Adrenal gland (tissue), 12 donors: Measurements from ENCODE around the gene STAT3. TPM values are rescaled to one million over a fixed set of nuclear protein-coding genes. Genes with fewer than 3 reads are reported as not detected.

Source experiments
- DNase-seq, 7 donors: peaks; one replicate each; pipeline ENCODE4 v3.0.0-alpha.2; 2019 to 2020
- H3K27ac ChIP-seq, 5 donors: fragments of 200-600 bp; sonication (generic) in 4 of 5; 1 replicate in 3 of 5; 2 replicates in 2 of 5; pipeline versions ENCODE4 v1.5.1 to v1.8.0; 2016 to 2020; ENCODE audit warnings: mild to moderate bottlenecking in 1 of 5
- H3K27me3 ChIP-seq: fragments of 200-600 bp; 2 replicates; pipeline ENCODE4 v1.8.0; 2021
- H3K36me3 ChIP-seq, 2 donors: fragments of 200-600 bp; replicated peaks in 1 of 2; 1 replicate in 1 of 2; 2 replicates in 1 of 2; pipeline versions ENCODE4 v1.5.1 to v1.8.0; 2018 to 2022
- H3K4me1 ChIP-seq, 2 donors: fragments of 200-600 bp; replicated peaks in 1 of 2; 1 replicate in 1 of 2; 2 replicates in 1 of 2; pipeline versions ENCODE4 v1.5.1 to v1.8.0; 2018 to 2021
- H3K4me3 ChIP-seq, 4 donors: fragments of 200-600 bp; sonication (generic) in 3 of 4; one replicate each; pipeline ENCODE4 v1.5.1; 2016 to 2018
- H3K9me3 ChIP-seq, 3 donors: fragments of 200-600 bp; sonication (generic) in 1 of 3; replicated peaks in 1 of 3; 1 replicate in 2 of 3; 2 replicates in 1 of 3; pipeline versions ENCODE4 v1.5.1 to v1.8.0; 2016 to 2021
- POLR2A ChIP-seq, 2 donors: fragments of 450-650 bp; IDR thresholded peaks; one replicate each; pipeline ENCODE4 v1.6.1; 2017; ENCODE audit warnings: antibody characterized with exemption in 2 of 2, mild to moderate bottlenecking in 2 of 2, moderate library complexity in 1 of 2
- WGBS, 4 donors: extraction: QIAGEN DNeasy Blood & Tissue Kit in 2 of 4; methylation state at CpG; one replicate each; pipeline versions ENCODE4 v1.1.5 to v1.1.7; 2013 to 2017; 5-methylcytosine and 5-hydroxymethylcytosine counted together
- intact Hi-C, 2 donors: fragments of 100-400 bp; cut with DNase I; formaldehyde crosslinking; loops; one replicate each; pipeline versions ENCODE4 v1.14.1 to v1.15.0; 2022 to 2023
- polyA plus RNA-seq, 3 donors: library from polyadenylated mRNA; stranded (reverse); fragments of 200-250 nt in 2 of 3; fragments of 350-450 nt in 1 of 3; fragmentation: Illumina TruSeq in 1 of 3; extraction: RNeasy Lipid Tissue Mini Kit (QIAGEN cat#74804) in 1 of 3; gene quantifications; one replicate each; pipeline ENCODE4 v1.2.3, GENCODE V29; 2013 to 2014
- total RNA-seq, 9 donors: library from RNA; depleted of rRNA in 4 of 9; stranded (reverse); fragments of >200 nt in 4 of 9; fragments of 120-200 nt in 1 of 9; fragmentation: NEBNext Ultra II Directional in 1 of 9; extraction: Animal tissue kit (Norgen Biotek cat#: 25700) in 1 of 9; gene quantifications; one replicate each; pipeline versions ENCODE4 v1.1.0 to v1.2.4, GENCODE V29; 2013 to 2023
- TF ChIP-seq, protein P1 (sequence below), 6 experiments: fragments of 450-650 bp in 4 of 6; fragments of 200-600 bp in 2 of 6; sonication (generic) in 1 of 6; IDR thresholded peaks; 1 replicate in 5 of 6; 2 replicates in 1 of 6; pipeline versions ENCODE4 v1.5.1 to v1.8.0; 2016 to 2021; ENCODE audit warnings: antibody characterized with exemption in 6 of 6, mild to moderate bottlenecking in 2 of 6, moderate library complexity in 1 of 6
- donor health status: healthy with polysubstance abuse.
- donor health status: Bipolar disorder and iron deficiency.
- donor health status: DM: yes; HTN: yes; CAD: no.
- donor health status: DM: no; HTN: no; CAD: no.
- donor health status: DM: no; HTN: no; CAD: no.
- donor health status: DM: yes; HTN: yes; CAD: no.

The STAT3 gene
- total and polyA plus RNA-seq, 12 donors: 31.0 to 282 (median 160) TPM

DNA sequence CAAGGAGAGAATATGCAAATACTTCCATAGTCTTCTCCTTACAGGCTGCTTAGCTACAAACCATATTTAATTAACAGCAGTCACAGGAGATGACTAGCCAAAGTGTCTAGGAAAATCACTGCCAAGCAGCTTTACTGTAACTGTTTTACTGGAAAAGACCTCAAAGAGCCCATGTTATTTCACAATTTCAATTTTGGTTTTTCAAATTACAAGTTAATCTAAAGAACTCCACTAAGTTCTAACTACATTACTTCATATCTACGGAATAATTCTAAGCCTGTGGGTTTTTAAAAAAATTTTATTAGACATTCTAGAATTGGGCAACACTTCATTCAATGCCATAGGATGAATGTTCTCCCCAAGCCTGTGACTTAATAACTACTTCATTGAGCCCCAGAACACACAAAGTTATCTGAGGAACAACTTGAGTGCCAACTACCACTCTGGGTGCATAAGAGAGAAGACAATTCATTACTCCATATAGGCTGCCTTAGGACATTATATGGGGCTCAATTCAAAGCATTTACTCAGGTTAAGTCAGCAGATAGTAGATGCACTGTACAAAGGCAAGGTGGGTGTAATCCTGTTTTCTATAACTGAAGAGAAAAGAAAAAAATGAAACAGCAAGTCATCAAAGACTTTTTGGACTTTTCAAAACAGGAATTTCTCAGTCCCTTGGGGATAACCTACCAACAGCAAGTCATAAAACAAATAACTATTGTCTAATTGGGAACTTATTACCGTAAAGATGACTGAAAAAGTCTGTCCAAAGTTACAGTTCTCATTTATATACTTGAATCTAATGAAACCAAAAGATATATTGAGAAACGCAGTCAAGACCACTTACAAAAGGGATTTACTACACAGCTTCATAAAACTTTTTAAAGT lies 33.0 kb downstream of the STAT3 start:
- WGBS, 4 donors: 71 to 83% (median 78%) methylated on average over 3 of the region's 3 CpGs
- H3K4me3 ChIP-seq: no peak overlapping the region
- no peaks in the 10 kb centered on the region for H3K27me3 ChIP-seq
- DNase-seq: no peak
- H3K4me1 ChIP-seq: peaks cover 9 to 44% of the 10 kb centered on the region in 2 donors
- H3K36me3 ChIP-seq: no peaks in the 10 kb centered on the region
- TF ChIP-seq POLR2A (IDR thresholded peaks at IDR 0.05): no peak
- TF ChIP-seq, protein P1, sequence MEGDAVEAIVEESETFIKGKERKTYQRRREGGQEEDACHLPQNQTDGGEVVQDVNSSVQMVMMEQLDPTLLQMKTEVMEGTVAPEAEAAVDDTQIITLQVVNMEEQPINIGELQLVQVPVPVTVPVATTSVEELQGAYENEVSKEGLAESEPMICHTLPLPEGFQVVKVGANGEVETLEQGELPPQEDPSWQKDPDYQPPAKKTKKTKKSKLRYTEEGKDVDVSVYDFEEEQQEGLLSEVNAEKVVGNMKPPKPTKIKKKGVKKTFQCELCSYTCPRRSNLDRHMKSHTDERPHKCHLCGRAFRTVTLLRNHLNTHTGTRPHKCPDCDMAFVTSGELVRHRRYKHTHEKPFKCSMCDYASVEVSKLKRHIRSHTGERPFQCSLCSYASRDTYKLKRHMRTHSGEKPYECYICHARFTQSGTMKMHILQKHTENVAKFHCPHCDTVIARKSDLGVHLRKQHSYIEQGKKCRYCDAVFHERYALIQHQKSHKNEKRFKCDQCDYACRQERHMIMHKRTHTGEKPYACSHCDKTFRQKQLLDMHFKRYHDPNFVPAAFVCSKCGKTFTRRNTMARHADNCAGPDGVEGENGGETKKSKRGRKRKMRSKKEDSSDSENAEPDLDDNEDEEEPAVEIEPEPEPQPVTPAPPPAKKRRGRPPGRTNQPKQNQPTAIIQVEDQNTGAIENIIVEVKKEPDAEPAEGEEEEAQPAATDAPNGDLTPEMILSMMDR (IDR thresholded peaks at IDR 0.05): no peak
- no peaks in the 10 kb centered on the region for H3K9me3 ChIP-seq
- intact Hi-C loops: no loop called here
- H3K27ac ChIP-seq: peak overlapping the region in 2 of 5 donors; percentile 4 to 23

DNA sequence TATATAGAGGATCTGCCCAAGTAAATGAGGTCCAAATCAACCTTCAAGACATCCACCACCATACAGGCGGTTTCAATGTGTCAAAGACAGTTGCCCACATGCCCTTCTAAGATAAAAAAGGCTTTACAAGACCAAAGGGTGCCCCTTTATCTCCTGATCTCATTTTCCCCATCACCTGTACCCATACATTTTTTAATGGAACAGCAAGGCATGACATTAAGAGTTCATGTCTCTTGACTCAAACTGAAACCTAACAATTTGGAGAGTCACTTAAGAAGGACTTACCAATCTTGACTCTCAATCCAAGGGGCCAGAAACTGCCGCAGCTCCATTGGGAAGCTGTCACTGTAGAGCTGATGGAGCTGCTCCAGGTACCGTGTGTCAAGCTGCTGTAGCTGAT lies 40.1 kb downstream of the STAT3 start:
- 90 to 97% (median 95%) methylated on average over 3 of the region's 3 CpGs for WGBS, 4 donors
- H3K4me1 ChIP-seq: peaks cover 18 to 42% of the 10 kb centered on the region in 2 donors
- no peaks in the 10 kb centered on the region for H3K27me3 ChIP-seq
- no peaks in the 10 kb centered on the region for H3K9me3 ChIP-seq
- DNase-seq: peak in 1 of 7 donors; percentile 36
- TF ChIP-seq, protein P1 (IDR thresholded peaks at IDR 0.05): no peak
- H3K36me3 ChIP-seq: peaks cover 0 to 35% of the 10 kb centered on the region in 2 donors
- peak overlapping the region in 4 of 5 donors; percentile 9 to 87 (median 82) for H3K27ac ChIP-seq
- intact Hi-C loops: no loop called here
- no peak overlapping the region for H3K4me3 ChIP-seq

DNA sequence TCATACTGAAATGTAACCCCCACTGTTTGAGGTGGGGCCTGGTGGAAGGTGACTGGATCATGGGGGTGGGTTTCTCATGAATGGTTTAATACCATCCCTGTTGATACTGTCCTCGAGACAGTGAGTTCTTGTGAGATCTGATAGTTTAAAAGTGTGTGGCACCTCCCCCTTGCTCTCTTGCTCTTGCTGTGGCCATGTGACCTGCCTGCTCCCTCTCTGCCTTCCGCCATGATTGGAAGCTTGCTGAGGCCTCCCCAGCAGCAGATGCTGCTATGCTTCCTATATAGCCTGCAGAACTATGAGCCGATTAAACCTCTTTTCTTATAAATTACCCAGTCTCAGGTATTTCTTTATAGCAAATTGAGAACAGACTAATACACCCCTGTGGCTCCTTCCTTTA lies 40.6 kb downstream of the STAT3 start:
- peak overlapping the region in 4 of 5 donors; percentile 9 to 87 (median 82) for H3K27ac ChIP-seq
- WGBS, 4 donors: 70 to 77% (median 75%) methylated on average over 3 of the region's 3 CpGs
- H3K4me3 ChIP-seq: no peak overlapping the region
- peaks cover 18 to 47% of the 10 kb centered on the region in 2 donors for H3K4me1 ChIP-seq
- no peaks in the 10 kb centered on the region for H3K9me3 ChIP-seq
- intact Hi-C loops: no loop called here
- H3K27me3 ChIP-seq: no peaks in the 10 kb centered on the region
- TF ChIP-seq POLR2A (IDR thresholded peaks at IDR 0.05): no peak
- TF ChIP-seq, protein P1 (IDR thresholded peaks at IDR 0.05): no peak
- peaks cover 0 to 40% of the 10 kb centered on the region in 2 donors for H3K36me3 ChIP-seq
- DNase-seq: peak in 1 of 7 donors; percentile 49

DNA sequence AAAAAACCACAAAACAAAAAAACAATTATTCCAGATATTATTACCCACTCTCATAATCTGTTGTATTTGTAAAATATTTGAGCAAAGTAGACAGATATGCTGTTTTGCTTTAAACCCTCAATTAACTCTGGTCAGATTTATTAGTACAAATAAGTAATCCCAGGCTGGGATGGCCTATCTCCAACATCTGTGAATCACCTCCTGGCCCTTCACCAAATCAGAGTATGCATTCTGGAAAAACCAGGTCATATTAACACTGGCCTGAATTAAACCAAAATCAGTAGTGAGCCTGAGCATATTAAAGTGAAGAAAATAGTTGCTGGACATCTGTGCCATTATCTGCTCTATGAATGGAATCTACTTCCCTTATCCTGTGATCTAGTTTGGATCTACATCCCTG lies 41.0 kb downstream of the STAT3 start:
- H3K4me3 ChIP-seq: no peak overlapping the region
- no peaks in the 10 kb centered on the region for H3K27me3 ChIP-seq
- H3K36me3 ChIP-seq: peaks cover 0 to 44% of the 10 kb centered on the region in 2 donors
- H3K27ac ChIP-seq: peak overlapping the region in 4 of 5 donors; percentile 9 to 87 (median 82)
- TF ChIP-seq POLR2A (IDR thresholded peaks at IDR 0.05): no peak
- TF ChIP-seq, protein P1 (IDR thresholded peaks at IDR 0.05): no peak
- DNase-seq: peak; percentile 68 to 92 (median 83)
- H3K4me1 ChIP-seq: peaks cover 18 to 50% of the 10 kb centered on the region in 2 donors
- no peaks in the 10 kb centered on the region for H3K9me3 ChIP-seq
- intact Hi-C loops: no loop called here
